Endodermal cell (in vitro differentiated cells): Measurements from ENCODE around the gene MRPL12. TPM values are rescaled to one million over a fixed set of nuclear protein-coding genes. Genes with fewer than 3 reads are reported as not detected.
A peak's percentile ranks its signal among the peaks of the same experiment; 100 is the strongest.

Experiments
- DNase-seq: peaks from one replicate; pipeline ENCODE4 v3.0.0-alpha.2; 2017
- H3K27ac ChIP-seq: 2 replicates; pipeline ENCODE4 v1.5.1; 2013; ENCODE audit warnings: mild to moderate bottlenecking, low read depth, low read length, moderate library complexity
- H3K27me3 ChIP-seq: 2 replicates; pipeline ENCODE4 v1.6.1; 2013; ENCODE audit warnings: mild to moderate bottlenecking, low read length, moderate library complexity; ENCODE audit not compliant: insufficient read depth, control insufficient read depth, poor library complexity, severe bottlenecking
- H3K36me3 ChIP-seq: 2 replicates; pipeline ENCODE4 v1.7.0; 2013; ENCODE audit warnings: mild to moderate bottlenecking, low read length, moderate library complexity; ENCODE audit not compliant: control insufficient read depth, insufficient read depth
- H3K4me1 ChIP-seq: one replicate; pipeline ENCODE4 v1.7.0; 2013; ENCODE audit warnings: low read length; ENCODE audit not compliant: control insufficient read depth, insufficient read depth
- H3K4me3 ChIP-seq: 2 replicates; pipeline ENCODE4 v1.5.1; 2013; ENCODE audit warnings: mild to moderate bottlenecking, low read length, moderate library complexity
- H3K9ac ChIP-seq: 2 replicates; pipeline ENCODE4 v1.6.1; 2013; ENCODE audit warnings: mild to moderate bottlenecking, low read length, moderate library complexity; ENCODE audit not compliant: poor library complexity, severe bottlenecking; ENCODE audit errors: extremely low read depth
- H3K9me3 ChIP-seq: 2 replicates; pipeline ENCODE4 v1.6.1; 2013; ENCODE audit warnings: mild to moderate bottlenecking, low read length, moderate library complexity; ENCODE audit not compliant: control insufficient read depth
- H3K27ac Mint-ChIP-seq: 2 replicates; pipeline ENCODE4 v1.8.0; 2020; ENCODE audit warnings: mixed read lengths
- H3K27me3 Mint-ChIP-seq: 2 replicates; pipeline ENCODE4 v1.8.0; 2021; ENCODE audit warnings: mild to moderate bottlenecking, mixed read lengths; ENCODE audit not compliant: insufficient read depth
- H3K36me3 Mint-ChIP-seq: 2 replicates; pipeline ENCODE4 v1.8.0; 2020; ENCODE audit warnings: low read depth, mixed read lengths
- H3K4me1 Mint-ChIP-seq: 2 replicates; pipeline ENCODE4 v1.8.0; 2020; ENCODE audit warnings: mixed read lengths
- H3K4me3 Mint-ChIP-seq: 2 replicates; pipeline ENCODE4 v1.8.0; 2020; ENCODE audit warnings: mild to moderate bottlenecking, moderate library complexity, mixed read lengths
- H3K9me3 Mint-ChIP-seq: 2 replicates; pipeline ENCODE4 v1.8.0; 2020; ENCODE audit warnings: mild to moderate bottlenecking, mixed read lengths
- CTCF ChIP-seq: fragments of 200-600 bp; sonication (generic); conservative IDR thresholded peaks from 2 replicates; pipeline ENCODE4 v1.5.0; 2021; ENCODE audit warnings: antibody characterized with exemption, mild to moderate bottlenecking
- WGBS, 2 experiments: methylation state at CpG; one replicate each; pipeline versions ENCODE4 v1.1.5 to v1.1.7; 2013; ENCODE audit warnings: missing lambda C conversion rate in 2 of 2, mixed read lengths in 1 of 2; ENCODE audit not compliant: insufficient coverage in 1 of 2, insufficient read length in 1 of 2; 5-methylcytosine and 5-hydroxymethylcytosine counted together
- total RNA-seq, 2 donors: library from RNA; stranded (reverse); fragmentation: NEBNext Ultra II Directional in 1 of 2; extraction: Animal tissue kit (Norgen Biotek cat#: 25700) in 1 of 2; gene quantifications; 2 replicates in 1 of 2; 3 replicates in 1 of 2; pipeline ENCODE4 v1.2.1, GENCODE V29; 2021

Gene MRPL12
- total RNA-seq, 2 donors from 2014 or later: 99.4 to 105 TPM

DNA sequence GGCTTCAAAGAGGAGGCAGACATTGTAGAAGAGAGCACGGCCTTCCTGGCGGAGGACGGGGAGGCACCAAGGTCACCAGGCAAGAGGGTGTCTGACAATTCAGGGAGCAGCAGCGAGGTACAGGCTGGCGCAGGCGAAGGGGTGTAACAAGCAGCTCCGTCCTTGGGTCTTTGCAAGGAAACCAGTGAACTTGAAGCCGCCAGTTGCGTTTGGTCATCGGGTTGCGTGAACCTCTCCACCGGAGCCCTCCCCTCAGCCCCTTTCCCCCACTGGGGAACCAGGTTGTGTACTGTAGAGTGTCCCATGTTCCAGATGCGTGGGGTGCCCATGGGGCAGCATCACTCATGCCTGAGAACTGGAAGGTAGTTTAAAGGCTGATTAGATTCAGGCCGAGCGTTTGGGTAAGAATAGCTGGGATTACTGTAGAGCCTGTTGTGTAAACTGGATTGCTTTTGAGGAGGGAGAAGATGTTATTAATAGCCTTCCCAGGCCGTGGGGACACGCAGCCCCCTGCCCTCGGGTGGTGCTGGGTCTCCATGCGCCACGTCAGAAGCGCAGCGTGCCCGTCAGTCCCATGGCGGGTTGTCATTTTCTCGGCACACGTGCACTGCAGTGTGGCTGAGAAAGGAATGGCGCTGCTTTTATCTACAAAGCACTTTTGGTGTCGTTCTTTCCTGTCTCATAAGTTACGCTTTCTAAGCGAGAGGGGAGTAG lies 2.5 kb downstream of the MRPL12 start:
- TF ChIP-seq CTCF: no peak
- peak overlapping the region; percentile 76 for H3K27ac Mint-ChIP-seq
- no peak overlapping the region for H3K9ac ChIP-seq

DNA sequence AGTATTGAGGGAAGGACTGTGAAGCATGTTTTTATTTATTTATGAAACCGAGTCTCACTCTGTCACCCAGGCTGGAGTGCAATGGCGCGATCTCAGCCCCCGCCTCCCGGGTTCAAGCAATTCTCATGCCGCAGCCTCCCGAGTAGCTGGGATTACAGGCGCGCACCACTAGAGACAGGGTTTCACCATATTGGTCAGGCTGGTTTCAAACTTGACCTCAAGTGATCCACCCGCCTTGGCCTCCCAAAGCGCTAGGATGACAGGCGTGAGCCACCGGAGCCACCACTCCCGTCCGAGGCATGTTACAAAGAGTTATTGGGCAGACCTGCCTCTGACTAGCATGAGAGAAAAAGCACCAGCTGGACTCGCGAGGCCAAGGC lies 3.1 kb downstream of the MRPL12 start:
- peaks cover 14% of the 10 kb centered on the region for H3K4me1 Mint-ChIP-seq
- H3K4me1 ChIP-seq: peaks cover 8% of the 10 kb centered on the region
- 95 to 96% methylated on average over 17 of the region's 17 CpGs for WGBS, 2 experiments
- peaks cover 37% of the 10 kb centered on the region for H3K36me3 Mint-ChIP-seq
- no peaks in the 10 kb centered on the region for H3K9me3 Mint-ChIP-seq
- no peak for DNase-seq
- no peak overlapping the region for H3K27ac ChIP-seq
- TF ChIP-seq CTCF: no peak
- H3K27me3 Mint-ChIP-seq: peaks cover 3% of the 10 kb centered on the region
- peak overlapping the region; percentile 44 for H3K27ac Mint-ChIP-seq
- H3K27me3 ChIP-seq: no peaks in the 10 kb centered on the region
- peaks cover 46% of the 10 kb centered on the region for H3K36me3 ChIP-seq
- no peak overlapping the region for H3K4me3 ChIP-seq
- peak overlapping the region; percentile 92 for H3K4me3 Mint-ChIP-seq
- no peak overlapping the region for H3K9ac ChIP-seq
- H3K9me3 ChIP-seq: no peaks in the 10 kb centered on the region

More for the DNA sequence above, 2.5 kb downstream of the MRPL12 start:
- no peak overlapping the region for H3K27ac ChIP-seq
- Mint-ChIP-seq H3K36me3 (peaks cover 42% of the 10 kb centered on the region), H3K9me3 (no peaks in the 10 kb centered on the region), H3K4me1 (peaks cover 9% of the 10 kb centered on the region), H3K4me3 (peak overlapping the region; percentile 92), H3K27me3 (peaks cover 3% of the 10 kb centered on the region)
- H3K36me3 ChIP-seq: peaks cover 52% of the 10 kb centered on the region
- 95 to 96% methylated on average over 29 to 30 of the region's 30 CpGs for WGBS, 2 experiments
- DNase-seq: no peak
- no peaks in the 10 kb centered on the region for H3K27me3 ChIP-seq
- no peak overlapping the region for H3K4me3 ChIP-seq
- H3K4me1 ChIP-seq: peaks cover 6% of the 10 kb centered on the region
- H3K9me3 ChIP-seq: no peaks in the 10 kb centered on the region

- Histone ChIP-seq H3K4me1 (peaks cover 8% of the 10 kb centered on the region), H3K4me3 (no peak overlapping the region), H3K27me3 (no peaks in the 10 kb centered on the region), H3K27ac (no peak overlapping the region), H3K9ac (no peak overlapping the region), H3K36me3 (peaks cover 39% of the 10 kb centered on the region), H3K9me3 (no peaks in the 10 kb centered on the region)
- TF ChIP-seq CTCF: peak; percentile 21
- Mint-ChIP-seq H3K27ac (no peak overlapping the region), H3K4me1 (peaks cover 11% of the 10 kb centered on the region), H3K27me3 (peaks cover 3% of the 10 kb centered on the region), H3K4me3 (no peak overlapping the region), H3K36me3 (peaks cover 33% of the 10 kb centered on the region), H3K9me3 (no peaks in the 10 kb centered on the region)
- peak; percentile 70 for DNase-seq
- 95 to 96% methylated on average over 37 to 54 of the region's 54 CpGs for WGBS, 2 experiments
These were observed 3.8 kb downstream of the MRPL12 start for GRCh38 chr17:81706757-81707624.
